HG03378 (cell line): ENCODE measurements around the gene PIP5KL1.

Experiments used
- ATAC-seq: cut with Tn5 transposase; IDR thresholded peaks from one replicate; pipeline ENCODE4 v1.9.1; 2021; ENCODE audit warnings: mild to moderate bottlenecking, moderate library complexity; ENCODE audit not compliant: unreplicated experiment

The PIP5KL1 gene

DNA sequence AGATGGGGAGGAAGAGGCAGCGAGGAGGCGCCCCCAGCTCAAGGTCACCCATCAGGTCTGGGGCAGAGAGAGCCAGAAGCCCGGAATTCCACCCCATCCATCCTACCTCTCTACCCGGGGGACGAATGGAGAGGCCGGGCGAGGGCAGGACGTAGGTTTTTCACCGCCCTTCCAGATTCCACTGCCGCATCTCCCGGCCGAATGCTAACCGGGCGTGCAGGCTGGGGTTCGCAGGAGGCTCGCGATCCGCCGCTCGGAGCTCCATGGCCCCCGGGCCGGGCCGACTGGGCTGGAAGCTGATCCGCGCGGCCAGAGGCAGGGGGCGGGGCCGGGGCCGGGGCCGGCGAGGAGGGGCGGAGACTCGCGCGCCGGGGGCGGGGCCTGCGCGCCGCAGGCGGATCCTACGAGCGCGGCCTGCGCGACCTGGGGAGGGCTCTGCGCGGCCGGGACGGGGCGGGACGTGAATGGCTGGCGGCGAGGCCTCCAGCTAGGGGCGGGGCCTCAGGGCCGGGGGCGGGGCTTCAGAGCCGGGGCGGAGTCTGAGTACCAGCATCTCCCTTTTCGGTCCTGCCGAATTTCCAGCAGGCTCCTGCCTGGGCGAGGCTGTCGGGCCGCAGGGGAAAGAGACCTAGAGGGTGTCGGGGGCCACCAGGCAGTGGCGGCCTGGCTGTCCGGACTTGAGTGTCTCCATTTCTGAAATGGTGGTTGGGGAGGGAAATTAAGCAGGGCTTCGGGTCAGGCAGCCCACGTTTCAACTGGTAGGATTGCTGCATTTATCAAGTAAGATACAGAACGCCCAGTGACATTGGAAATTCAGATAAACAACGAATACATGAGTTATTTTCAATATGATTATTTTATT, 13.6 kb downstream of the PIP5KL1 start, which contains the start of gene ST6GALNAC4:
Gene ST6GALNAC4, minus strand, starts transcription at position 322 of the 862 bp plus-strand sequence. CDS start 622 bp downstream, outside the sequence.
- peak; percentile 38 for ATAC-seq

DNA sequence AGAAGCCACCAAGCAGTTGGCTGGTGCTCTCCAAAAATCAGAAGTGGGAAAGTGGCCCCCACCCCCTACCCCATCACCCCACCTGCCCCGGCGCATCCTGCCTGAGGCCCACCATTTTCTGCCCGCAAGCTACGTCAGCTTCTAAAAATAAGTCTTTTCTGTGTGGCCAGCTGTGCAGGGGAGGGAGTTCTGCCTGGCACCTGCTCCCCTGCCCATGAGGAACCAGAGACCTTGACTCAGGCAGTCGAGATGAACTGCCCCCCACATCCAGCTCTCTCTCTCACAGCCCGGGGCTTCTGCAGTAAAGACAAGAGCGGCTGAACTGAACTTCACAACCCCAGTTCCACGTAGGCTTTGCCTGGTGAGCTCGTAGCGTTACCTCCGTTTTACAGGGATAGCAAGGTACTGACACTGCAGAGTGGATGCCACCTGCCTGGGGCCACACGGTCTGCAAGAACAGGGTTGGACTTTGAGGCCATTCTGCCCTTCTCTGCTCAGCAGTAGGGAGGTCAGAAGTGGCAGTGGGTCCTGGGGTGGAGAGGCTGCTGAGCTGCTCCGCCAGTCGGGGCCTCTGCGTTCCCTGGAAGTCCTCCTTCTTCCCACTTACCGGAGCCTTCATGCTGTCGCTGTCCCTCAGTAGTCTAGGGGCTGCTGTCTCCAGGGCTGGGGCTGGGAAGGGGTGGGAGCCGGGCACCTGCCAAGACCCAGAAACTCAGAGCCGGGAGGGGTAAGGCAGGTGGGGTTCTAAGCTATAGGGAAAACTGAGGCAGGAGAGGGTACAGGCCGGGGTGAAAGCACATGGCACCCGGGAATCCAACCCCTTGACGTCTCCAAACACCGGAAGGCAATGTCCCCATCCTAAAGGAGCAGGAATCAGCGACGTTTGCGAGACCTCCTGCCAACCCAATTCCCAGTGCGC, 14.5 kb downstream of the PIP5KL1 start:
- ATAC-seq, result no peak

DNA sequence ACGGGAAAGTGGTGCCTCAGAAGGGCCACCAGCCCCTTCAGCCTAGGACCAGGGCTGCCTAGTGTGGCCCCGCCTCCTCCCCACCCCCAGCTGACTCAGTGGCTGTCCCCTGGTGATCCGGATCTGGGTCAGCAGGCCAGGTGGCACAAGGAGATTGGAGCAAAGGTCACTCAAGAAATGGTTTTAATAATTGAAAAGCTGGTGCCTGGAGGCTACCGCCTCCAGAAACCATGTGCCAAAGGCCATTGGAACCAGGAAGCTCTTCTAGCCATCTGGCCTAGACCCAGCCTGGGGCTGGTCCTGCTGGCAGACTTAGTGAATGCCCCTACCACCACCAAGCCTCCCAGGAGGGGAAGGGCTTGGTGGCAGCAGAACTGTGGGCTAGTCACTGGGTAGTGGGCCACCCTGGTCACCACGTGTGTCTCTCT, 15.2 kb downstream of the PIP5KL1 start:
- no peak for ATAC-seq

DNA sequence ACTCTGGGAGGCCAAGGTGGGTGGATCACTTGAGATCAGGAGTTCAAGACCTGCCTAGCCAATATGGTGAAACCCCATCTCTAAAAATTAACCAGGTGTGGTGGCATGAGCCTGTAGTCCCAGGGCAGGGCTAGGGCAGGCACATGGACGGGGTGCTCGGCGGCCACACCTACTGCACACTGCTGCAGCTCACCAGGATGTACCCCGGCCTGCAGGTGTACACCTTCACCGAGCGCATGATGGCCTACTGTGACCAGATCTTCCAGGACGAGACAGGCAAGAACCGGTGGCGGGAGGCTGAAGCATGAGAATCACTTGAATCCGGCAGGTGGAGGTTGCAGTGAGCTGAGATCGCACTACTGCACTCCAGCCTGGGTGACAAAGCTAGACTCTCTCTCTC, 16.9 kb downstream of the PIP5KL1 start:
- ATAC-seq, result no peak

DNA sequence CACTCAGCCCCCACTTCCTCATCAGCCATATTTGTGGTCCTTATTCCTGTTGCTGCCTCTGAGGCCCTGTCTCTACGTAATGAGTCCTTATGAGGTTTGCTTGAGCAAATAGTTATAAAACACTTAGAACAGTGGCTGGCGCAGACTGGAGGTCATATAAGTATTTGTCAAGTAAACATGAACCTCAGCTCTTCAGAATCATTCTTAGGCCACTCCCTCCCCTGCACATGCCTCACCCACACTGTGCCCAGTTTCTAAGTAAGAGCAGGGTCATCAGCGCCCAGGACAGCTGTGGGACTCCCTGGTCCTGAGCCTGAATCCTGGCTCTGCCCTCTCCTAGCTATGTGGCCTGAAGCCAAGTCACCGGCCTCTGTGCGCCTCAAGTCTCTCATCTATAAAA, 17.7 kb downstream of the PIP5KL1 start:
- ATAC-seq, result no peak

DNA sequence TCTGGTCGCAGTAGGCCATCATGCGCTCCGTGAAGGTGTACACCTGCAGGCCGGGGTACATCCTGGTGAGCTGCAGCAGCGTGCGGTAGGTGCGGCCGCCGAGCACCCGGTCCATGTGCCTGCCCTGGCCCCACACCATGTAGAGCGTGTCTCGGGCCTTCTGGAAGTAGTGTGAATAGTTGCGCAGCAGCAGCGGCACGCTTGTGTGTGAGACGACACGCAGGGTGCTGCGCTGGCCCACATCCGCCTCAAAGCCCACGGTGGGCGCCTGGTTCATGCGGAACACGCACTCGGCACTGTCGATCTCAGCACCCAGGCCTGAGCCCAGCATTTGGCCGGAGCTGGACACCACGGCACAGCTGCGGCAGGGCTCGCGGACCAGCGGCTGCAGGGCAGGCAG, 18.3 kb downstream of the PIP5KL1 start:
- no peak for ATAC-seq

DNA sequence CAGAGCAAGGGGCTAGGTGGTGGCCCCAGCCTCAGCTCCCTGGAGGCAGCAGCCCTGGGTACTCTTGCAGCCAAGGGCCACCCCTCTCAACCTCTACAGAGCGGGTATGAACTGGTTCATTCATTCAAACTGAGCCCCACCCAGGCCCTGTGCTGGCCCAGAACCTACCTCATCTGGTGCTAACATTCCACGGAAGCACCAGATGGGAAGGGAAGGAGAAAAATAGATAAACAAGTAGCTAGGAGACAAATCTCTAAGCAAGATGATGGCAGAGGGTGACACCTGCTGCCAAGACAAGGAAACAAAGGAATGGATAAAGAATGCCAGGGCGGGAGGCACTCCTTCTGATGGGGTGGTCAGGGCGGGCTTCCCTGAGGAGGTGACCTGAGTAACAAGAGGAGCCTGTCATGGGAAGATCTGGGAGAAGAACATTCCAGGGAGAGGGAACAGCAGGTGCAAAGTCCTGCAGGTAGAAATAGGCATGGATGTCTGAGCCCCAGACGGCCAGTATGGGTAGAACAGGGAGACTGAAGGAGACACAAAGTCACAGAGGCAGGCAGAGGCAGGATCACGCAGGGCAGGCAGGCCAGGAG, 19.9 kb downstream of the PIP5KL1 start:
- ATAC-seq, result no peak

DNA sequence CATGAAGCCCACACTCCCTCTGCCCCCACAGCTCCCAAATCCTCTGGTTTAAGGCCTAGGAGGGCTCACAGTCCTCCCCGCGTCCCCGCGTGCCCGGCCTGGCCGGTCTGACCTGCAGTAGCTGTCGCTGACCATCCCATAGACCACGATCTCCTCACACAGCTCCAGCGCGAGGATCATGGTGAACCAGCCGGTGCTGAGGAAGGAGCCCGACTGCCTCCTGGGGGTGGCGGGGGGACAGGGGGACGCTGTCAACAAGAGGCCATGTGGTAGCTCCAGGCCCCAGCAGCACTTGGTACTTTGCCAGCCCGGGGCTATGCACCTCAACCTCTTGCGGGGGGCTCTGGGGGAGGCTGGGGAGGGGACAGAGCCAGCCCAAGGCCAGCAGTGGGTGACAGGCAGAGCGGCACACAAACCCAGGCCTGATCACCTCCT, 20.7 kb downstream of the PIP5KL1 start:
- ATAC-seq, result no peak

DNA sequence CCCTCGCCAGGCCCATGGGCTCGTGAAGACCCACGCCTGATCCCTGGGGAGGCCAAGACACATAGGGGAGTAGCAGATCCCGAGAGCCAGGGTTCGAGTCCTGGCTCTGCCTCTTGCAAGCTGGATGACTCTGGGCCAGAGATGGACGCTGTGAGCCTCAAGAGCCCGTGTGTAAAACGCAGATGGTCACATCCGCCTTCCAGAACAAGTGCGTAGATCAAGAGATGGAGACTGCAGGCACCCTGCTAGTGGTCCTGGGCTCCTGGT, 22.0 kb downstream of the PIP5KL1 start:
- no peak for ATAC-seq

DNA sequence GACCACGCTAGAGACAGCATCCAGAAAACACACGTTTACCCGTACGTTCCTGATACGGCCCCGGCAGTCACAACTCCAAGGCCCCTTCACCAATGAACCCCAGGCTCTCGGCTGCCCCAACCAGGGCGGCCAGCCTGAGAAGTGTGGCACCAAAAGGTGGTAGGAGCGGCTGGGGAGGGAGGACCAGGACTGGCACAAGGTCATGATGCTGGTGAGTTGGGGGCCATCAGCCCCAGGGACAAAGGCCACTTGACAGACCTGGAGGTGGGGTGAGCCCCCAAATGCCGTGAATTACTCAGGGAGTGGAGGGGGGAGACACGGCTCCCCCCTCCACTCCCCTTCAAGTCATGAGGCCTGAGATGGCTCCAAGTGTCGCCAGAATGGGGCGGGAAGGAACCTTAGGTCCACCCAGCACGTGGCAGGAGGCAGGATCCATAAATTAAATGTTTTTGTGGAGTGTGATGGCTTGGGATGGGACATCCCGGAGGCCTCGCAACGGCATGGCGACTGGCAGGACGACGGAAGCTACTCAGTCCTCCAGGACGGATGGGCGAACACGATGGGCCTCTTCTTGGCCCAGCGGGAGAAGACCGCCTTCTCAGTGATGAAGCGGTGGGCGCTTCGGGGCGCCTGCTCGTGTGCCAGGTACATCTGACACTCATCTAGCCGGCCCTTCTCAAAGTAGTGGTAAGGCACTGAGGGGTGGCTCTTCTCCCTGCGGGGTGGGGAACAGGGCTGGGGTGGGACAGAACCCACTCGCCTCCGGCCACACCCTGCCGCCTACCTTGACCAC, 22.5 kb downstream of the PIP5KL1 start:
- ATAC-seq, result no peak

DNA sequence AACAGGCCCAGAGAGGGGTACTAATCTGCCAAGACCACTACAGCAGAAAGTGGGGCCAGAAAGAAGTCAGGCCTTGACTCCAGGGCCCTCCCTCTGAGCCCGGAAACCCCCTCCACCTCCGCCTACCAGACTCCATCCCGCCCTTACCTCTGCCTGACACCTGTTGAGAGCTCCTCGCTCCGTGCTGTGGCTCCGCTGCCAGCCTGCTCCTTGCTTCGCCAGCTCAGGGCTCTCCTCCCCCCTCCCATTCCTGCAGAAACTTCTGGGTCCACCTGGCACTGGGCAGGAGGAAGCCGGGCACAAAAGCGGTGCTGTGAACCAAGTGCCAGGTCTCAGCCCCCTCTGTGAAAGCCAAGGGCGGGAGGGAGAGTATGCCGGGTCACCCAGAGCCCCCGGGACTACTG, 24.8 kb downstream of the PIP5KL1 start:
- no peak for ATAC-seq

DNA sequence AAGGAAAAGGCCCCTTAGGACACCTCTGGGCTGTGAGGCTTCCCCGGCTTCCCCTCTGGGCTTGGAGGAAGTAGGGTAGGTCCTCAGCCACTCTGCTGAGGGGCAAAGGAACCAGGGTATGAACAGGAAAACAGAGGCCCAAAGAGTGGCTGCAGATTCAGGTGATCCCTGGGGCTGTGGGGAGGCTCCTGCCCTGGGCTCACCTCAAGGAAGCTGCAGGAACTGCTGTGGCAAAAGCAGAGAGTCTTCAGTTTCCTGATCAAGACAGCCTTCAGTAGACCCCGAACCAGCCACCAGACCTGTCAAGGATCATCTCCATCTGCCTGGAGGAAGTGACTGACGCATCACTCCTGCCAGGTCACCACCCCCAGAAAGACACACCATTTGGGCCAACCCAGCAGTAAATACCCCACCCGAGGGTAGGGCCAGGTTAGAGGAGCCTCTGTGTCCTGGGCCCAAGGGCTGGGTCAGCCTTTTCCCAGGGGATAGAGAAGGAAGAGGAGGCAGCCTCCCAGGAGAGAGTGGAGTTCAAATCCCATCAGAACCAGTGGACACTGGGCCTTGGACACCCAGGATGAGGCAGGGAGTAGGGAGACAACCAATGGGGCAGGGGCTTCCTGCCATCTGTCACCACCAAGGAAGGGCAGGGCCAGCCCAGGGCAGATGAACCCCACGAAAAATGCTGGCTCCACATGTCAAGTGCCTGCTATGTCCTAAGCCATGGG, 25.4 kb downstream of the PIP5KL1 start:
- ATAC-seq, result no peak

DNA sequence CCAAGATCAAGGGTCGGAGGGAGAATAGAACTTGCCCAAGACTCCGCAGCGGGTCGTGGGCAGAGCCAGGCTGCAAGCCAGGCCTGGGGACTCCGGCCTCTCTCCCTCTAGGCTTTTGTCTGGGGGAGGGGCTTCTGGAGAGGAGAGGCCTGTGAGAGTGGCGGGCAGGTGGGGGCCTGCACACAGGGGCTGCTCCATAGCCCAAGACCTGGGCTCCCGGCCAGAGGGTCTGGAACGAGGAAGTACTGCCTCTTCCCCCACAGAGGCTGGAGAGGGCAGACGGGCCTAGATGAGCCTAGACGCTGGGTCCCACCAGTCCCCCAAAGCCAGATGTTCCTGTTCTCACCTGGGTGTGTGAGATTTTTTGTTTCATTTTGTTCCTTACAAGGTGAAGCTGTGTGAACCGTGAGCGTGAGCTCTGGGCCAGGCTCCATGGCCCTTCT, 26.0 kb downstream of the PIP5KL1 start:
- ATAC-seq, result no peak

DNA sequence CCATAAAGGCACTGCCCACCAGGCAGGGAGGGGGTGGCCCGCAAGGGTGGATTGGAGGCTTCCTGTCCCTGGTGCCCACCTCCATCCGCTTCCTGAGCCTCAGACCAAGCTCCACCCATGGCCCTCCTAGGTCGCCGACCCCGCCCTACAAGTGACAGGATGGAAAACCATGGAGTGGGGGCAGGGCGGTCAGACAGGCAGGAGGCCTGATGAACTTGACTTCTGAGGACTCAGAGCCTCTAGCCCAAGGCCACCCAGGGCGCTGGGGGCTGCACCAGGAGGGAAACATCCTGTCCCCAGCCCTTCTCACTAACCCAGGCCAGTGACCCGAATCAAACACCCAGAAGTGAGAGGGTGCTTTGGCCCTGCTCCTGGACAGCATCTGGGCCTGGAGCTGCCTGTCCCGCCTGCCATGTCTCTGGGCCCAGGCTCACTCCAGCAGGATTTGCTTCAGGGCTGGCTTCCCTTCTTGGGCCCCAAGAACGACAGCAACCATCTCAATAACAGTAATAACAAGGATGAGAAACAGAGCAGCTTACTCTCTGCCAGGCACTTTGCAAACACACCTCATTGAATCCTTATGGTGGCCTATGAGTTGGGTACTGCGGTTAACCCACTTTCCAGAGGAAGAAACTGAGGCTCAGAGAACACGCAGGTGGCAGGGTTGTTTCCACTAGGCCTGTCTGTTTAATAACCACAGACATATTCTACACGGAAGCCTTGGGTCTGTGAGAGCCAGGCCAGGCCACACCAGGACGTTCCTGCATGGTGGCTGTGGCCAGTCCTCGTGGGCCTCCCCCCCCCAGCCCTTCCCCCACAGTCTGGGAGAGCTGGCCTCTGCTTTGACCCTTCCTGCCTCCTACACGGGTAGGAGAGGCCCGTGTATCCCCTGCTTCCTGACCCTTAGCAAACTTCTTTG, 26.8 kb downstream of the PIP5KL1 start:
- ATAC-seq, result no peak

DNA sequence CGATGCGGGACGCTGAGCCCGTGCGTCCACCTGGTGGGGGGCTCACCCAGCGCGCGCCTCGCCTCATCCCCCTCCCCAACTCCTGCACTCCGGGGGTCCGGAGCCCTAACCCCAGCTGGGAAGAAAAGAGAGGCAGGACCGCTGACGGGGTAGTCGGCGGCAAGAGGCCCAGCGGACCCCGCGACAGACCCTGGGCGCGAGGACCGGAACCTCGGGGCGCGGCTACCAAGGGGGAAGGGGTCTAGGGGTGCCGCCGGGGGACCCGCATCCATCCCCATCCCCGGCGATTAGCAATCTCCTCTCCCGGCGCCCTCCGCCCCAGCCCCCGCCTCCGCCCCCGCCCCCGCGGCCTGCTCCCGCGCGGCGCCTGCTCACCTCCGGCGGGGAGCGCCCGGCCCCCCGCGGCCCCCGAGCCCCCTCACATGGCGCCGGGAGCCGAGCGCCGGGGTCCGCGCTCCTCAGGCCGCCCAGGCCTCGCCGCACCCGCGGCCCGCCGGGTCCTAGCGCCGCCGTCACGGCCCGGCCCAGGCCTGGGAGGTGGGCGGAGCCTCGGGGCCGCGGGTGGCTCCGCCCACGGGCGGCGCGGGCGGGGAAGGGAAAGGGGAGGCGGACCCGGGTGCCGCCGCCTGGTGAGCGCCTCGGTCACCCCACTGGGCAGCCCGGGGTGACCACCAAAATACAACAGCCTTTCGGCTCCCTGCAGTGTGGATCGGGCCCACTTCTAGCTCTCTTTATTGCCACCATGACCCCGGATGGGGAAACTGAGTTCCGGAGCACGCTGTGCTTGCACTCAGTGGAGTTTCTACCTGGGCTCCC, 31.2 kb downstream of the PIP5KL1 start, which contains the start of gene ST6GALNAC6:
Gene ST6GALNAC6, minus strand, starts transcription at position 476 of the 816 bp plus-strand sequence. CDS start 1,622 bp downstream, outside the sequence.
- ATAC-seq, result no peak

DNA sequence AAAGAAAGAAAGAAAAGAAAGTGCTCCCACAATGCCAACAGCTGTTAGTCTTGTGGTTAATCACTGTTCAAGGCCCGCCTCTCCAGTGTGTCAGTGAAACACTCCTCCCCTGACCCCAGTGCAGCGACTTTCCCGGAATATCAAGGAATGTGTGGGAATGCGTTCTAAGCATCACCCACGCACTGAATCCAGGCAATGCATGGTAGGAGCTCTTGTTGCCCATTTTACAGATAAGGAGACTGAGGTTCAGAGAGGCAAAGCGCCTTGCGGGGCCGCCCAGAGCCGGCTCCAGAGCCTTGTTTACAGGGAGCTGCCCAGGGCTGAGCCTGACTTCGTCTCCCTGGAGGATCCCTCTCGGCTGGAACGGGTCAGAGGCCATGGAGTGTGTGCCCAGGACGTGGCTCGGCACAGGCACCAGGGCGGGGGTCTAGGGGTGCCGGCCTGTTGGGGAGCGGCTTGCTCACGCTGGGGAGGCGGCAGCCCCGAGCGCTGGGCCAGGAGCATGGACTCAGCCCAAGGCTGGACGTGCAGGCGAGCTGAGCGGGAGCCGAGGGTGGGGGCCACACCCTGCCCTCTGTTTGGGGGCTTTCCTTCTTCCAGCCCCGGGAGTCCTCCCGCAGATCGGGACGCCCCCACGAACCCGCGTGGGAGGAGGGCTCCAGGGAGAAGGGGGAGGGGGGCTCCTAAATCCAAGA, 32.0 kb downstream of the PIP5KL1 start:
- no peak for ATAC-seq

DNA sequence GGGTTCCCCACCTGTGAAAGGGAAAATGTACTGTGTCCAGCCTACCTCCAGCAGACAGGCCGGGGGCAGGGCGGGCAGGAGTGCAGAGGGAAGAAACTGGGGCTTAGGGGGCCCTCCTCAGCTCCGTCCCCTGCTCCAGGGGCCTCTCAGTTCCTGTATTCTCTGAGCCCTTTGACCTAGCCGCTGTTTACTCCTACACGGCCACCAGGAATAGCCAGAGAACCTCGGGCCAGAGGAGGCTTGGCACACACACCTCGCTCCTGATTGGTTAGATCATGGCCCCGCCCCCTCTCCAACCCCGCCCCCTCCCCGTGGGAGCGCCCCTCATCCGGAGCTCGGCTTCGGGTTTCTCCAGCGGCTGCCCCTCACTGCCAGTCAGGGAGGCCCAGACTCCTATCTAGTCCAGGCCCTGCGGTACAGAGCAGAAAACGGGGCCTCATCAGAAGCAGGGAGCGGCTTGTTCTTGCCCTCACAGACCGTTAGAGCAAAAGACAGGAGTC, 33.3 kb downstream of the PIP5KL1 start:
- ATAC-seq, result no peak
